Neural cell (in vitro differentiated cells): ENCODE data around the gene MCC. TPM values are rescaled to one million over a fixed set of nuclear protein-coding genes. Genes with fewer than 3 reads are reported as not detected.

Source experiments
- H2AFZ ChIP-seq: fragments of 200-600, 300-800 bp; sonication (generic), shearing (Covaris generic); 2 replicates; pipeline ENCODE4 v1.6.0; 2014; ENCODE audit warnings: low read depth, mild to moderate bottlenecking, antibody characterized with exemption, low read length, moderate library complexity
- H3F3A ChIP-seq: fragments of 200-600 bp; shearing (Covaris generic); 2 replicates; pipeline ENCODE4 v1.6.1; 2016; ENCODE audit warnings: mild to moderate bottlenecking, moderate library complexity, mixed read lengths, antibody characterized with exemption, low read length; ENCODE audit not compliant: insufficient read depth, poor library complexity, severe bottlenecking
- H3K27ac ChIP-seq: fragments of 200-600, 300-800 bp; sonication (generic), shearing (Covaris generic); 2 replicates; pipeline ENCODE4 v1.5.1; 2014; ENCODE audit warnings: mild to moderate bottlenecking, low read length, moderate library complexity
- H3K27me3 ChIP-seq: fragments of 300-800, 200-600 bp; sonication (generic), shearing (Covaris generic); 2 replicates; pipeline ENCODE4 v1.6.0; 2014; ENCODE audit warnings: mild to moderate bottlenecking, low read depth, low read length, moderate library complexity; ENCODE audit not compliant: insufficient read depth
- H3K36me3 ChIP-seq: fragments of 300-800, 200-600 bp; sonication (generic), shearing (Covaris generic); 2 replicates; pipeline ENCODE4 v1.5.1; 2014; ENCODE audit warnings: mild to moderate bottlenecking, antibody characterized with exemption, low read length, moderate library complexity; ENCODE audit not compliant: insufficient read depth
- H3K4me2 ChIP-seq: fragments of 300-800, 200-600 bp; sonication (generic), shearing (Covaris generic); 2 replicates; pipeline ENCODE4 v1.6.0; 2014; ENCODE audit warnings: mild to moderate bottlenecking, low read length
- H3K4me3 ChIP-seq: fragments of 300-800, 200-600 bp; sonication (generic), shearing (Covaris generic); 2 replicates; pipeline ENCODE4 v1.5.1; 2014; ENCODE audit warnings: mild to moderate bottlenecking, low read length, moderate library complexity
- H3K79me2 ChIP-seq: fragments of 200-600 bp; shearing (Covaris generic); replicated peaks from 2 replicates; pipeline ENCODE4 v1.6.0; 2014; ENCODE audit warnings: mild to moderate bottlenecking, low read length, moderate library complexity; ENCODE audit not compliant: insufficient read depth
- H3K9ac ChIP-seq: fragments of 300-800, 200-600 bp; sonication (generic), shearing (Covaris generic); 2 replicates; pipeline ENCODE4 v1.6.1; 2016; ENCODE audit warnings: mild to moderate bottlenecking, low read length, mixed read lengths
- H3K9me2 ChIP-seq: fragments of 200-600 bp; shearing (Covaris generic); 2 replicates; pipeline ENCODE4 v1.6.1; 2016; ENCODE audit warnings: mild to moderate bottlenecking, low read length, mixed read lengths; ENCODE audit not compliant: insufficient read depth
- H3K9me3 ChIP-seq: fragments of 200-600, 300-800 bp; sonication (generic), shearing (Covaris generic); 2 replicates; pipeline ENCODE4 v1.6.1; 2016; ENCODE audit warnings: mild to moderate bottlenecking, mixed run types, low read length, moderate library complexity, mixed read lengths
- H4K20me1 ChIP-seq: fragments of 200-600 bp; shearing (Covaris generic); 2 replicates; pipeline ENCODE4 v1.6.1; 2016; ENCODE audit warnings: mild to moderate bottlenecking, mixed run types; ENCODE audit not compliant: insufficient read depth
- CTCF ChIP-seq: fragments of 450-650 bp; IDR thresholded peaks from 2 replicates; pipeline ENCODE4 v1.5.1; 2014; ENCODE audit warnings: antibody characterized with exemption, mild to moderate bottlenecking, moderate library complexity; ENCODE audit not compliant: poor library complexity, severe bottlenecking
- EP300 ChIP-seq: fragments of 450-650 bp; conservative IDR thresholded peaks from 2 replicates; pipeline ENCODE4 v1.6.1; 2014; ENCODE audit warnings: antibody characterized with exemption, mild to moderate bottlenecking, moderate library complexity; ENCODE audit not compliant: poor library complexity, severe bottlenecking
- EZH2 ChIP-seq: fragments of 200-600, 300-800 bp; shearing (Covaris generic), sonication (generic); IDR thresholded peaks from 2 replicates; pipeline ENCODE4 v1.6.1; 2014; ENCODE audit warnings: antibody characterized with exemption, low read length, borderline replicate concordance, mild to moderate bottlenecking; ENCODE audit not compliant: insufficient read depth, poor library complexity, severe bottlenecking
- MXI1 ChIP-seq: fragments of 450-650 bp; conservative IDR thresholded peaks from 2 replicates; pipeline ENCODE4 v1.6.1; 2014; ENCODE audit warnings: antibody characterized with exemption, mild to moderate bottlenecking; ENCODE audit not compliant: poor library complexity, severe bottlenecking
- POLR2AphosphoS5 ChIP-seq: IDR thresholded peaks from 2 replicates; pipeline ENCODE4 v1.6.1; 2012
- RAD21 ChIP-seq: fragments of 450-650 bp; conservative IDR thresholded peaks from 2 replicates; pipeline ENCODE4 v1.6.1; 2014; ENCODE audit warnings: antibody characterized with exemption, mild to moderate bottlenecking, moderate library complexity
- REST ChIP-seq: IDR thresholded peaks from 2 replicates; pipeline ENCODE4 v1.6.1; 2012; ENCODE audit warnings: borderline replicate concordance
- SMC3 ChIP-seq: fragments of 450-650 bp; conservative IDR thresholded peaks from 2 replicates; pipeline ENCODE4 v1.6.1; 2014; ENCODE audit warnings: antibody characterized with exemption, mild to moderate bottlenecking, moderate library complexity; ENCODE audit not compliant: poor library complexity
- TAF1 ChIP-seq: IDR thresholded peaks from 2 replicates; pipeline ENCODE4 v1.6.1; 2012; ENCODE audit warnings: low read depth
- polyA plus RNA-seq: library from polyadenylated mRNA; depleted of rRNA; stranded (reverse); fragments of >200 nt; gene quantifications from 2 replicates; pipeline ENCODE4 v1.2.3, GENCODE V29; 2014

Gene MCC
- polyA plus RNA-seq, 1 donor from 2014 or later = 2.2 TPM

- no peak overlapping the region for H2AFZ ChIP-seq
- no peaks in the 10 kb centered on the region for H3K9me3 ChIP-seq
- TF ChIP-seq EP300 (no peak), EZH2 (no peak), POLR2AphosphoS5 (no peak), MXI1 (no peak), SMC3 (no peak), REST (no peak), CTCF (no peak), TAF1 (no peak), RAD21 (no peak)
- H3K79me2 ChIP-seq = no peaks in the 10 kb centered on the region
- no peak overlapping the region for H3K9ac ChIP-seq
- H3K27ac ChIP-seq = no peak overlapping the region
- H3K9me2 ChIP-seq = no peaks in the 10 kb centered on the region
- no peaks in the 10 kb centered on the region for H3K36me3 ChIP-seq
- no peak overlapping the region for H3K4me3 ChIP-seq
- no peaks in the 10 kb centered on the region for H3F3A ChIP-seq
- H4K20me1 ChIP-seq = no peaks in the 10 kb centered on the region
- H3K27me3 ChIP-seq = no peaks in the 10 kb centered on the region
- no peak overlapping the region for H3K4me2 ChIP-seq
Observed at GRCh38 chr5:113181409-113181808, 306.8 kb downstream of the MCC start.

- H3K27ac ChIP-seq = no peak overlapping the region
- no peaks in the 10 kb centered on the region for H3K36me3 ChIP-seq
- no peaks in the 10 kb centered on the region for H3K9me2 ChIP-seq
- H3K9ac ChIP-seq = no peak overlapping the region
- TF ChIP-seq MXI1 (no peak), EZH2 (no peak), SMC3 (no peak), RAD21 (no peak), CTCF (no peak), EP300 (no peak), POLR2AphosphoS5 (no peak), REST (no peak), TAF1 (no peak)
- no peaks in the 10 kb centered on the region for H3K9me3 ChIP-seq
- no peaks in the 10 kb centered on the region for H3F3A ChIP-seq
- no peaks in the 10 kb centered on the region for H4K20me1 ChIP-seq
- no peak overlapping the region for H3K4me2 ChIP-seq
- H3K79me2 ChIP-seq = no peaks in the 10 kb centered on the region
- H3K4me3 ChIP-seq = no peak overlapping the region
- no peak overlapping the region for H2AFZ ChIP-seq
- no peaks in the 10 kb centered on the region for H3K27me3 ChIP-seq
Observed at GRCh38 chr5:113179156-113179555, 309.1 kb downstream of the MCC start.
